Measurements from ENCODE around the gene TTC38.

GRCh38 chr22:46315976-46316375 lies 48.2 kb downstream of the TTC38 start:
- TF ChIP-seq RAD21 (conservative IDR thresholded peaks at IDR 0.05) (no peak), POLR2AphosphoS5 (IDR thresholded peaks at IDR 0.05) (no peak)

All from neural cell (in vitro differentiated cells).